ENCODE data around the gene INCA1.
A peak's percentile ranks its signal among the peaks of the same experiment; 100 is the strongest.

INCA1 gene

DNA sequence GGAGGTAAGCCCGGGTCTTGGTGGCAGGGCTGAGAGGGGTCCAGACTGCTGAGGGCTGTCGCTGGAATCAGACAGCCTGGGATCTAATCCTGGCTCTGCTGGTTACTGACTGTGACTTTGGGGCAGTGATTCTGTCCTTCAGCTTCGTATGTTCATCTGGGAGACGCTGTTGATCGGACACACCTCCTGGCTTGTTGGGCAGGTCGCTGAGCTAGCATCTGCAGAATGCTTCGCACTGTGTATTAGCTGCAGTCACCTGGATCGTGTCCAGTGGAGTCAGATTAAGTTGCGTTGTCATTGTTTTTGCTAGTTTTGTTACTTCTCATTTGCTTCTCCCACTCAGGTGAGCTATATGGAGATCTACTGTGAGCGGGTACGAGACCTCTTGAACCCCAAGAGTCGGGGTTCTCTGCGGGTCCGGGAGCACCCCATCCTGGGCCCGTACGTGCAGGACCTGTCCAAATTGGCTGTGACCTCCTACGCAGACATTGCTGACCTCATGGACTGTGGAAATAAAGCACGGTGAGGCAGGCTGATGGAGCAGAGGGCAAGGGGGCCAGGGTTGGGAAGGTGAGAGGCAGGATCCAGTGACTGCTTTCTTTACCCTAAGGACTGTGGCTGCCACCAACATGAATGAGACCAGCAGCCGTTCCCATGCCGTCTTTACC is 4.9 kb upstream of the INCA1 start:
- no peak overlapping the region for H3K27ac ChIP-seq (ENCODE audit: low read depth, low read length)
- H3K4me2 ChIP-seq (ENCODE audit: low read length) = no peak overlapping the region
- H3K79me2 ChIP-seq (ENCODE audit: control insufficient read depth, low read length) = peaks cover 12% of the 10 kb centered on the region
- H3K9me3 ChIP-seq (ENCODE audit: control insufficient read depth, insufficient read depth, low read length) = no peaks in the 10 kb centered on the region
- H4K20me1 ChIP-seq (ENCODE audit: control insufficient read depth, insufficient read depth, low read depth, low read length) = no peaks in the 10 kb centered on the region
- no peaks in the 10 kb centered on the region for H3F3A ChIP-seq (ENCODE audit: control insufficient read depth, insufficient read depth)
- no peak overlapping the region for H3K4me3 ChIP-seq (ENCODE audit: low read length)
- H3K36me3 ChIP-seq (ENCODE audit: control insufficient read depth, low read length) = peaks cover 44% of the 10 kb centered on the region
- no peaks in the 10 kb centered on the region for H3K9me2 ChIP-seq (replicated peaks; ENCODE audit: control insufficient read depth, low read length)
- H3K27me3 ChIP-seq (ENCODE audit: control insufficient read depth, low read length) = no peaks in the 10 kb centered on the region
- no peak for TF ChIP-seq CTCF (IDR thresholded peaks at IDR 0.05; ENCODE audit: low read depth, low read length, poor library complexity, severe bottlenecking)
- no peak for TF ChIP-seq EZH2phosphoT487 (IDR thresholded peaks at IDR 0.05; ENCODE audit: borderline replicate concordance, low read length)
- H3K4me1 ChIP-seq (ENCODE audit: control insufficient read depth, low read length) = peaks cover 15% of the 10 kb centered on the region

- Histone ChIP-seq H3K4me3 (ENCODE audit: low read length) (no peak overlapping the region), H3K27ac (ENCODE audit: low read depth, low read length) (no peak overlapping the region), H3K36me3 (ENCODE audit: control insufficient read depth, low read length) (peaks cover 37% of the 10 kb centered on the region), H3F3A (ENCODE audit: control insufficient read depth, insufficient read depth) (no peaks in the 10 kb centered on the region), H3K27me3 (ENCODE audit: control insufficient read depth, low read length) (no peaks in the 10 kb centered on the region), H3K4me1 (ENCODE audit: control insufficient read depth, low read length) (peaks cover 21% of the 10 kb centered on the region), H3K9me2 (replicated peaks; ENCODE audit: control insufficient read depth, low read length) (no peaks in the 10 kb centered on the region), H3K79me2 (ENCODE audit: control insufficient read depth, low read length) (peaks cover 12% of the 10 kb centered on the region), H3K9me3 (ENCODE audit: control insufficient read depth, insufficient read depth, low read length) (no peaks in the 10 kb centered on the region), H4K20me1 (ENCODE audit: control insufficient read depth, insufficient read depth, low read depth, low read length) (no peaks in the 10 kb centered on the region), H3K4me2 (ENCODE audit: low read length) (no peak overlapping the region)
- TF ChIP-seq EZH2phosphoT487 (IDR thresholded peaks at IDR 0.05; ENCODE audit: borderline replicate concordance, low read length) (no peak), CTCF (IDR thresholded peaks at IDR 0.05; ENCODE audit: low read depth, low read length, poor library complexity, severe bottlenecking) (no peak)
Observed at GRCh38 chr17:5000237-5000639, 2.9 kb upstream of the INCA1 start.

DNA sequence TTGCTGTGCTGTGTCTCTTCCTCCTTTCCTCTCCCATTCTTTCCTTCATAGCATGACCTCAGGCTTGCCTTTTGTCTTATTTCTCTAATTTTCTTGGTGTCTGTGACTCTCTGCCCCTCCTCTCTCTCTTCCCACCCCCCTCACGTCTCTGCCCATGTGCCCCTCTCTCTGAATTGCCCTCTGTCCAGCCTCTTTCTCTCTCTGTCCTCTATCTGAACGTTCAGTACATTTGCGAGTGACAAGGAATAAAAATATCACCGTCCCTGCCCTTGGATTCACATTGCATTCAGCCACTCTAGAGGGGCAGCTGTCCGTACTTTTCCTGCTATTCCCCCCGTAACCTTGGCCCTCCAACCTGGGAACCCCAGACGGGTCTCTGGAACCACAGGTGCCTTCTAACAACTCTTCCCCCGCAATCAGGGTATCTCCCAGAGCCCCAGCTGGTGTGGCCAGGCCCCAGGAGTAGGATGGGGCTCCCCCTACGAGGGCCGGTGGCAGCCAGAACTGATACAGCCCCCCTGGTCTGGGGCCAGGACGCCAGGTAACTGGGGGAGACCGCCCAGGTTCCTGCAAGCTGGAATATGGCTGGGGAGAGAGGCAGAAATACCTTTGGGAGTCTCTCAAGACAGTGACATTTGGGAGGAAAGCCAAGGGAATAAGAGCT is 2.2 kb upstream of the INCA1 start:
- H3K9me3 ChIP-seq (ENCODE audit: control insufficient read depth, insufficient read depth, low read length) = no peaks in the 10 kb centered on the region
- H3K27me3 ChIP-seq (ENCODE audit: control insufficient read depth, low read length) = no peaks in the 10 kb centered on the region
- H3K9me2 ChIP-seq (replicated peaks; ENCODE audit: control insufficient read depth, low read length) = no peaks in the 10 kb centered on the region
- H3K79me2 ChIP-seq (ENCODE audit: control insufficient read depth, low read length) = peaks cover 12% of the 10 kb centered on the region
- H3K27ac ChIP-seq (ENCODE audit: low read depth, low read length) = no peak overlapping the region
- peak overlapping the region; percentile 98 for H3K4me2 ChIP-seq (ENCODE audit: low read length)
- peak overlapping the region; percentile 85 for H3K4me3 ChIP-seq (ENCODE audit: low read length)
- peaks cover 30% of the 10 kb centered on the region for H3K36me3 ChIP-seq (ENCODE audit: control insufficient read depth, low read length)
- no peak for TF ChIP-seq CTCF (IDR thresholded peaks at IDR 0.05; ENCODE audit: low read depth, low read length, poor library complexity, severe bottlenecking)
- TF ChIP-seq EZH2phosphoT487 (IDR thresholded peaks at IDR 0.05; ENCODE audit: borderline replicate concordance, low read length) = no peak
- H4K20me1 ChIP-seq (ENCODE audit: control insufficient read depth, insufficient read depth, low read depth, low read length) = no peaks in the 10 kb centered on the region
- H3K4me1 ChIP-seq (ENCODE audit: control insufficient read depth, low read length) = peaks cover 21% of the 10 kb centered on the region
- no peaks in the 10 kb centered on the region for H3F3A ChIP-seq (ENCODE audit: control insufficient read depth, insufficient read depth)
